22Rv1 (cell line): ENCODE results near the gene BBS7.

ENCODE experiments used
- CTCF ChIP-seq: fragments of 450-650 bp; IDR thresholded peaks from 2 replicates; pipeline ENCODE4 v1.5.1; 2017; ENCODE audit warnings: mild to moderate bottlenecking
- ZFX ChIP-seq: fragments of 450-650 bp; IDR thresholded peaks from 2 replicates; pipeline ENCODE4 v1.6.1; 2017; ENCODE audit warnings: antibody characterized with exemption, borderline replicate concordance

DNA sequence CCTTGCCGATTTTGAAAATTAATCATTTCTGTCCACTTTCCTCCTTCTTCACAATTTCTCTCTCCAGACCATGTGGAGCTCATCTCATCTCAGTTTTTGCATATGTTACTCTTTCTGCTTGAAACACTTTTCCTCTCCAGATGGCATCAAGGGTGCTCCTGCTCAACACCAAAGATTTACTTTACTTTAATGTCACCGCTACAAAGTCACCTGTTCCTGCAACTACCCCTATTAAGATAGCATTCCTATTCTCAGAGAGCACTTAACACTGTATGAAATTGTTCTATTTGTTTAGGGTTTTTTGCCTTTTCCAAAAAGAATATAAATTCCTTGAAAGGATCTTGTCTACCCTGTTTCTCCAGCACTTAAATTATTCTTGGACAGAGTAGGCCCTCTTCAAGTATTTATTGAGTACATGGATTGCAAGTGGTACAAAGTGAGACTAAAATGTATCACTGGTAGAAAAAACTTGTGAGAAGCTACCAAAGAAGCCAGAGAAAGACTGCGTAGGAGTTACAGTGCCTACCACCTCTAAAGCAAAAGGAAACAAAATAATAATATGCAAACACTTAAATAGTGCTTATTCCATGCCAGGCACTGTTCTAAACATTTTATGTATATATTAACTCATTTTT lies 70.3 kb downstream of the BBS7 start:
- TF ChIP-seq CTCF, result no peak
- TF ChIP-seq ZFX, result no peak
